ENCODE data around the gene TRIM59. TPM values are rescaled to one million over a fixed set of nuclear protein-coding genes. Genes with fewer than 3 reads are reported as not detected.

TRIM59 gene
- total RNA-seq, 1 donor from 2014 or later: 28.1 TPM

DNA sequence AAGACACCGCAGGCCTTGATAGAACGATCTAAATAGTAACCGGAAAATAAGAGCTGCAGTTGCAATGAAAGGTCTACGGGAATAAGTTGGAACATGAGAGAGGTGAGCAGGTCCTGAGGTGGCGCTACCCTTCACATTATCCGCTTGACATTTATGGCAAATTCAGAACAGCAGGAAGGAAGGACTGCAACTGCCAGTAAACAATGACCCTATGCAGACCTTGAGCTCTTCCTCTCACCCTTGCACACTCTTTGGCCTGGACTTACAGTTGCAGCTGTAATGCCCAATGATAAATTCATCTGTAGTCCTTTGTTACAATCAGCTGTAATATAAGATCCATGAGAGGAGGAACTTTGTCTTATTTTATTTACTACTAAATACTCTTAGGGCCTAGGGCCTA, 32.3 kb upstream of the TRIM59 start:
- no peak for TF ChIP-seq CTCF (conservative IDR thresholded peaks at IDR 0.05)
- no peak overlapping the region for H3K4me3 Mint-ChIP-seq
- peaks cover 15% of the 10 kb centered on the region for H3K4me1 Mint-ChIP-seq (ENCODE audit: unreplicated experiment)
- H3K27me3 Mint-ChIP-seq: peaks cover 6% of the 10 kb centered on the region
- no peak for DNase-seq (ENCODE audit: extremely low spot score, unreplicated experiment)
- no peaks in the 10 kb centered on the region for H3K9me3 Mint-ChIP-seq
- H3K36me3 Mint-ChIP-seq: no peaks in the 10 kb centered on the region
- H3K27ac Mint-ChIP-seq: no peak overlapping the region

GRCh38 chr3:160480931-160481330, 31.3 kb upstream of the TRIM59 start:
- DNase-seq (ENCODE audit: extremely low spot score, unreplicated experiment): no peak
- Mint-ChIP-seq H3K27me3 (peaks cover 7% of the 10 kb centered on the region), H3K9me3 (no peaks in the 10 kb centered on the region), H3K27ac (no peak overlapping the region), H3K36me3 (no peaks in the 10 kb centered on the region), H3K4me1 (ENCODE audit: unreplicated experiment) (peaks cover 15% of the 10 kb centered on the region), H3K4me3 (no peak overlapping the region)
- no peak for TF ChIP-seq CTCF (conservative IDR thresholded peaks at IDR 0.05)

DNA sequence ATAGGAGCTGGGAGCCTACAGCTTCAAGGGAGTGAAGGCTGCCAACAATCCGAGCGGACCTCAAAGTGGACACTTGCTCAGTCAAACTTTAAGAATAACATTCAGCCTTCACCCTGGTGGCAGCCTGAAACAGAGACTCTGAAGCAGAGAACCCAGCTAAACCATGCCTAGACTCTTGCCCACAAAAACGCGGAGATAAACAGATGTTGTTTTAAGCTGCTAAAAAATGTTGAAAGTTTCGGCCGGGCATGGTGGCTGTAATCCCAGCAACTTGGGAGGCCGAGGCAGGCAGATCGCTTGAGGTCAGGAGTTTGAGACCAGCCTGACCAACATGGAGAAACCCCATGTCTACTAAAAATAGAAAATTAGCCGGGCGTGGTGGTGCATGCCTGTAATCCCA, 29.8 kb upstream of the TRIM59 start:
- Mint-ChIP-seq H3K27me3 (peaks cover 13% of the 10 kb centered on the region), H3K9me3 (no peaks in the 10 kb centered on the region), H3K36me3 (no peaks in the 10 kb centered on the region), H3K4me1 (ENCODE audit: unreplicated experiment) (peaks cover 15% of the 10 kb centered on the region), H3K4me3 (no peak overlapping the region), H3K27ac (no peak overlapping the region)
- no peak for TF ChIP-seq CTCF (conservative IDR thresholded peaks at IDR 0.05)
- no peak for DNase-seq (ENCODE audit: extremely low spot score, unreplicated experiment)

GRCh38 chr3:160478338-160478737, 28.8 kb upstream of the TRIM59 start:
- Mint-ChIP-seq H3K9me3 (no peaks in the 10 kb centered on the region), H3K4me1 (ENCODE audit: unreplicated experiment) (peaks cover 15% of the 10 kb centered on the region), H3K27me3 (peaks cover 13% of the 10 kb centered on the region), H3K36me3 (no peaks in the 10 kb centered on the region), H3K4me3 (no peak overlapping the region), H3K27ac (no peak overlapping the region)
- no peak for DNase-seq (ENCODE audit: extremely low spot score, unreplicated experiment)
- TF ChIP-seq CTCF (conservative IDR thresholded peaks at IDR 0.05): no peak

- Mint-ChIP-seq H3K4me1 (ENCODE audit: unreplicated experiment) (peaks cover 10% of the 10 kb centered on the region), H3K27ac (no peak overlapping the region), H3K9me3 (no peaks in the 10 kb centered on the region), H3K36me3 (no peaks in the 10 kb centered on the region), H3K27me3 (peaks cover 13% of the 10 kb centered on the region), H3K4me3 (no peak overlapping the region)
- DNase-seq (ENCODE audit: extremely low spot score, unreplicated experiment): no peak
- no peak for TF ChIP-seq CTCF (conservative IDR thresholded peaks at IDR 0.05)
Measured at GRCh38 chr3:160477750-160478149, 28.2 kb upstream of the TRIM59 start.

DNA sequence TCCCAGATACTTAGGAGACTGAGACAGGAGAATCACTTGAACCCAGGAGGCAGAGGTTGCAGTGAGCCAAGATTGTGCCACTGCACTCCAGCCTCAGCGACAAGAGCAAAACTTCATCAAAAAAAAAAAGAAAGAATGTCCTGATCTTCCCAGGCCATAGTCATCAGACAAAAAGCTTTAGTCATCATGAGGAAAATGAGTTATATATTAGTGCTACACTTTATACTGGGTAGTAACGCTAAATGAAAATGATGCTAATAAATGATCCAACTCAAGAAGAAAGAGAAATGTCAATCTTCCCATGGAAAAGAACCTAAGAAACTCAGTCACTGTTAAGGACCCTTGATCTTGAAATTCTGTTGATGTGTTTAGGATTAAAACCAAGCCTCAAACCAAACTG, 26.3 kb upstream of the TRIM59 start:
- no peak overlapping the region for H3K4me3 Mint-ChIP-seq
- peaks cover 13% of the 10 kb centered on the region for H3K27me3 Mint-ChIP-seq
- no peak for DNase-seq (ENCODE audit: extremely low spot score, unreplicated experiment)
- H3K27ac Mint-ChIP-seq: no peak overlapping the region
- H3K9me3 Mint-ChIP-seq: no peaks in the 10 kb centered on the region
- H3K4me1 Mint-ChIP-seq (ENCODE audit: unreplicated experiment): peaks cover 10% of the 10 kb centered on the region
- no peak for TF ChIP-seq CTCF (conservative IDR thresholded peaks at IDR 0.05)
- H3K36me3 Mint-ChIP-seq: no peaks in the 10 kb centered on the region
